NCI-H2029 treated with DMSO at 0.1 percent for 48 hours (cell line): Measurements from ENCODE around the gene HOXD4.

Experiments used
- DNase-seq: peaks from one replicate; lab custom pipeline; 2025; lab: John Stamatoyannopoulos, UW

The HOXD4 gene

DNA sequence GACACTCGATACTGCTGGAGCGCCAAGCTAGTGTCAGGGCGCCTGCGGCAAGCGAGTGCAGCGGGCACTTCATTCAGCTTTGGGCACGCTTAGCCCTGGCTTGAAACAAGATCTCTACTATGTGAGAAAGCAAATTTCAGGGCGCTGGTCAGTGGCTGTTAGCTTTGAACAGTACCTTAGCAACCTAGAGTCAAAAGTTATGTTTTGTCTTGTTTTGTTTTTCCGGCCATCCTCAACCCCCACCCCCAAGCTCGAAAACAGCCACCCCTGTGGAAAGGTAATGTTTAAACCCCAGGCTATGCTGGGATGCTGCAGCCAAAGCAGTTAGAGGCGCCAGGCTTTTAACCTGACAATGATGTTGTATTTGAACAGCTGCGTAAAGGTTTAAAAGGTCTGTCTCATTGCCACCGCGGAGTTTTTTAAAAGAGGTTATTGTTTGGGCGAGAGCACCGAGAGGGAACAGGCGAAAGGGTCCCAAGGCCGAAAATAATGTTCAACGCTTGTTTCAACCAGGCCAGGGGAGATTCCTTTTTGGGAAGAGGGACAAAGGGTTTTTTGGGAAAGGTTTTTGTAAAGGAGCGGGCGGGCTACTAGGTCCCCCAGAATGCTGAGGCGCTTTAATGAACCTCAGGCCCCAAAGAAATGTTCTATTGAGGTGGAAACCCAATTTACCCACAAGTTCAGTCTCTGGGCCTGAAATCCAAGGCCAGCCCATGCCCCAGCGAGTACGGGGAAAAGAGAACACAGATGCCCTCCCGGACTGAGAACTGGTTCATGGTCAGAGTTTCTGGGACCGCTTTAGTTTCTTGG lies 37.0 kb upstream of the HOXD4 start:
- DNase-seq = peak; percentile 85

DNA sequence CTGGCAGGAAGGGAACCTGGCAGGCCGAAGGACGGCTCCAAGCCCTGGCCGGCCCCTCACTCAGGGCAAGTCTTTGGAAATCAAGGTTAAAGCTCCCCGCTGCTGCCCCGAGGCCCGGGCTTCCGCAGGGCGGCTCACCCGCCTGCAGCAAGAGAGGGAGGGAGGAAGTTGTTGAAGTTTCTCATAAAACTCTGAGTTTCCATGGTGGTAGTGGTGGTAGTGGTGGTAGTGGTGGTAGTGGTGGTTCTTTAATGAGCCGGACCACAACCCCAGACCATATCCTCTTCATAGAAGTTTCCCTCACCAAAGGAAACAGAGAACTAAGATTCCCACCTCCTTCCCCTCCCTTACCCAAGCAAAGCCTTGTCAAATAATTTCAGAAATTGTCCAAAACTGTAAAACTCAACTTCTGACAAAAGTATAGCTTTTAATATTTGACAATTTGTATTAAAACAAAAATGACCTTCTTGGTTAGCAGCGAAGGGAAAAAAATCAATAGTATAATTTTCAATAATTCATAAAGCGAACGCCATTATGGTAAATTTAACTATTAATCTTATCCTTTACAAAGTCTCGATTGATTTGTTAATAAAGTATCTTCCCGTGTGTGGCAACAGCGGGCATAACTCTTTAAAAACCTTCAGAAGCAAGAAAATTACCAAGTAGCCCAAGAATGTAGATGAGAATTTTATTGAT lies 36.3 kb upstream of the HOXD4 start:
- no peak for DNase-seq

DNA sequence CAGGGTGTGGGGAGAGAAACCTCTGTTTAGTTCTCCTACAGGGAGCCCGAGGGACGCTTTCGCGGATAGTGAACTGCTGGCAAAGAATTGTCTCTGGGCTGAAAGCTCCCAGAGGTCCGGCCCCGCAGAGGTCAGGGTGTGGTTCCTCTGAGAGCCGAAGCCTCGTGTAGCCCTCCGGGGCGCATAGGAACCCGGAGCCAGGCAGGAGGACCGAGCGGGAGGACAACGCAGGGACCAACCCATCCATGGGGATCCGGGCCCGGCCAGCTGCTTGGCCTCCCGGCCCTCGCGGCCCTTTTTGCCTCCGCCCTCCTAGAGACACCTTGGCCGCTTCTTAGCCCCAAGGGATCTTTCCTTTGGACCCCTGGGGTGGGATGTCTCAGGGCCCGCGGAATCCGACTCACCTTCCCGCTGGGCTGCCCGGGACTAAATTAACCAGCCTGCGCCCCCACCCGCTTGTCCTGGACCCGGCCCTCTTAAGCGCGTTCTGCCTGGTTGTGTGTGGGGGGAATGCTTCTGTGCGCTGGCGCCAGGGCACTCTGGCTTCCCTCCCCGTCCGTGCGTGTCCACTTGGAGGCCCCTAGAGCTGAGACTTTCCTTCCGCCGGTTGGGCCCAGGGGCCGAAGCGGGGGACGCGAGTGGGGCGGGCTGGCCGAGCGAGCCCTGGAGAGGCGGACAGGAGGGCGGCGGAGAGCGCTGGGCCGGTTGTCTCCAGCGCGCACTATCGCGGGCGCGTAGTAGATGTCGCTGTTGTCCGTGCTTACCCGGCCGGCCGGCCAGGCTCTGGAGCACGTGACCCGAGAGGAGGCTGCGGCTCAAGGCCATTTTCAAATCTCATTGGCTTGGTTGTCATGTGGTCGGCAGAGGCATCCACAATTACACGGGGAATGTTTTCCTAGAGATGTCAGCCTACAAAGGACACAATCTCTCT lies 35.2 kb upstream of the HOXD4 start, which contains the start of gene HOXD10:
Gene HOXD10 (plus strand): TSS at position 896 of the 931 bp plus-strand sequence. CDS start 56 bp downstream, outside the sequence.
- no peak for DNase-seq

DNA sequence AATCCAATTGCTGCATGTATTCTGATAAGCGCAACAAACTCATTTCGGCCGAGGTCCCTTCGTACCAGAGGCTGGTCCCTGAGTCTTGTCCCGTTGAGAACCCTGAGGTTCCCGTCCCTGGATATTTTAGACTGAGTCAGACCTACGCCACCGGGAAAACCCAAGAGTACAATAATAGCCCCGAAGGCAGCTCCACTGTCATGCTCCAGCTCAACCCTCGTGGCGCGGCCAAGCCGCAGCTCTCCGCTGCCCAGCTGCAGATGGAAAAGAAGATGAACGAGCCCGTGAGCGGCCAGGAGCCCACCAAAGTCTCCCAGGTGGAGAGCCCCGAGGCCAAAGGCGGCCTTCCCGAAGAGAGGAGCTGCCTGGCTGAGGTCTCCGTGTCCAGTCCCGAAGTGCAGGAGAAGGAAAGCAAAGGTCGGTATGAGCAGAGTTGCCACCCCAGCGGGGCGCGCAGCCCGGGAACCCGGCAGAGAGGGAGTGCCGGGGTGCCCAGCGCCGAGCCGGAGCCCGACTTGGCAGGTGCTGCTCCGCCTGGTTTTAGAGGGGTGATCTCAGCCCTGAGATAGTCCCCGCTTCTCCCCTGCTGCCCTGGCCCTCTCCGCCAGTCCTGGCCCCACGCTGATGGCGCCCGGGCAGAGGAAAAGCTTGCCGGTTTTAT lies 34.1 kb upstream of the HOXD4 start:
- no peak for DNase-seq

DNA sequence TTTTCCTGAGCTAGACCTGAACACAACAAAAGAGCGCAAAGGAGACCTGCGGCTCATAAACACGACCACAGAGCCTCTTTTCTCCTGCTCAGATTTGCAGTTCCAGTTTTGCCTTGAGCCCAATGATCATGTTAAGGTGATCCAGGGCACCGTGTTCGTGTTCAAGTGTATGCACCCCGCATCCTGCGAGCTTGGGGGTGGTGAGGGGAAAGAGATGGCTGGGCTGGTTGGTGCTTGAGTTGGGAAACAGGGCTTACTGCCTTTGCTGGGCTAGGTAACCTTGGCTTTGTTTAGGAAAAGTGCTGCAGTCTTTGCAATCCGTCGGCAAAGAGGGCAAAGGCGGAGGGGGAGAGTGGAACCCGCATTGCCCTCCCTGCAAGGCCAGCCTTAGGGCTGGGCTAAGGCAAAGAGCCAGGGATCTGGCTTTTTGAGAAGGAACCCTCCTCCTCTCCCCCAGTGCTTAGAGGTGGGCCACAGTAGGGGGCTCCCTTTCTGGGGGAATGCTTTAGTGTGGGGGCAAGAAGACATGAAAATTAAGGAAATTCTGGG lies 33.5 kb upstream of the HOXD4 start:
- no peak for DNase-seq

DNA sequence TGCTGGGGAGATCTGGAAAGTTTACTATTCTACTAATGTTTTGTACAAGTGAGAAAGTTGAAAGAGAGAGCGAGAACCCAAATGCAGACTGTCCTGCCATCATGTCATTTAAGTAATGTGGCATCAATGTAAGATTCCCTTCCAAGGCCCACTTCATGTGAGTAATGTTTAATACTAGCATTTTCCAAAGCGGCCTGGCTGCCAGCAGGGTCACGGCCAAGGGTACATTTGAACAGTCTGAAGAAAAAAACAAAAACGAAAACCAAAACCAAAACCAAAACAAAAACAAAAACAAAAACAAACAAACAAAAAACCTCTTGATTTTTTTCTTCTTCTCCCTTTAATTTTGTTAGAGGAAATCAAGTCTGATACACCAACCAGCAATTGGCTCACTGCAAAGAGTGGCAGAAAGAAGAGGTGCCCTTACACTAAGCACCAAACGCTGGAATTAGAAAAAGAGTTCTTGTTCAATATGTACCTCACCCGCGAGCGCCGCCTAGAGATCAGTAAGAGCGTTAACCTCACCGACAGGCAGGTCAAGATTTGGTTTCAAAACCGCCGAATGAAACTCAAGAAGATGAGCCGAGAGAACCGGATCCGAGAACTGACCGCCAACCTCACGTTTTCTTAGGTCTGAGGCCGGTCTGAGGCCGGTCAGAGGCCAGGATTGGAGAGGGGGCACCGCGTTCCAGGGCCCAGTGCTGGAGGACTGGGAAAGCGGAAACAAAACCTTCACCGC lies 32.6 kb upstream of the HOXD4 start:
- peak; percentile 64 for DNase-seq

DNA sequence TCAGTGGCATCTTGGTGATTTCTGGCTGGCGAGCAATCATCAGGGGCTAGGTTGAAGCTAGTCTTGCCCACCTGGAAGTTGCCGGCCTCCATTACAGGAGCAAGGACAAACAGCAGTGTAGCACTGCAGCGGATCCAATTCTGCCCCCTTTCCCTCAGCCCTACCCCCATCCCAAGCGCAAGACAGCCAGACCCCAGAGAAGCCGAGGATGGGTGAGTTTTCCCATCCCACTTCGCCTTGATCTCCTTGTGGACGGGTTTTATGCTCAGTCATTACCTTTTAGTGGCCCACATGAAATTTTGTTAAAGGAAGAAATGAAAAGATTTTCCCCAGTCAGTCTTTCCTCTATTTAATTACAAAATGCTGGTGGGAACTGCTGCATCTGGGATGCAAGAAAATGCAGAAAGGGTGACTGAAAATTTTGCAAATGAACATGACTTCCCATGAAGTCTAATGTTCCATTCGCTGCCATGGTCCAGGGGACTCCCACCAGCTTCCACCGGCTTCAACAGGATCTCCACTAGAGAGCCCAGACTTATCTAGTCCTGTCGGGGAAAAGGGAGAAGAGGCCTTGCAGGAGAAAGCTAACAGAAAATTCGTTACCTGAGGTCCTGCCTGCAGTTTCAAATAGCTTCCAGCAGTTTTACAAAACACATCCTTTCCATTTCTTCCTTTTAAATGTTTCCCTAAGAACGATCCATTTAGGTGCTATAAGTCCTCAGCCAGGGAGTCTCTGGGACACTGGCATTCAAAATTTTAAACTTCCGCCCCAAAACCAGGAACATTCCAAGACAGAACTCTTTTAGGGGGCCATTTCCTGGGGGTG lies 30.8 kb upstream of the HOXD4 start:
- DNase-seq = no peak

DNA sequence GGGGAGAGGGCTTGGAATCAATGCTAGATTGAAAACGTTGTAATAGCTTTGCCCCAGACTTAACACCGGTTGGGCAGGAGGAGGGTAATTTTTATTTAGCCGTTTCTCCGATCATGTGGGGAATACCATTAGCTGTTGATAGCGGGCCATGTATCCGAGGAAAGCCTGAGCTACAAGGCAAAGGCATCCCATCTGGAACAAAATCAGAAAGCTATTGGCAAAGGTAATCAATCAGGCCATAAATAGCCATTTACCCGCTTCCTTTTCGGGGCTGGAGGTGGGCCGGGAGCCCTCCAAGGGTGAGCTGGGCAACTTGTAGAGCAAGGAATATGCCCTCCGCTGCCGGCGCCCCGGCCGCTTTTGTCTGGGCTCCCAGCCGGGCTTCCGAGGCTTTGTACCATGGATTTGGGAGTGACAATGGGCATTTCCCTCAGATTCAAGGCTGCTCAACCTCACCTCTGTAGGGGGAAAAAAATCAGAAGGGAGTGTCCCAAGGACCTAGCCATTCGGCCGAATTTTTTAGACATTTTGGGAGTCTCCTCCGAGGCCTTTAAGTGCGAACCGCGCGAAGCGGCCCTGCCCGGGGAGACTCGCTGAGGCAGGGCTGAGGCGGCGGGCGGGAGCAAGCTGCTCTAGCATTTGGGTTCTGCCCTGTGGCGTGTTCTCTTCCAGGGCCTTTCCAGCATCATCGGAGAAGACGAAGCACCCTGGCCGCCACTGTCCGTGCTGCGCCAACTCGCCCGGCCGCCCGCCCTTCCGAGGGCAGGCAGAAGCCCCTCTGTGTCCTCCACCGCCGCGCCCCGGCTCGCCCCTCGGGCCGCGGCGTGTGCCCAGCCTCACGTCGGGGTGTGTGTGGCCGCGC lies 29.9 kb upstream of the HOXD4 start:
- no peak for DNase-seq

DNA sequence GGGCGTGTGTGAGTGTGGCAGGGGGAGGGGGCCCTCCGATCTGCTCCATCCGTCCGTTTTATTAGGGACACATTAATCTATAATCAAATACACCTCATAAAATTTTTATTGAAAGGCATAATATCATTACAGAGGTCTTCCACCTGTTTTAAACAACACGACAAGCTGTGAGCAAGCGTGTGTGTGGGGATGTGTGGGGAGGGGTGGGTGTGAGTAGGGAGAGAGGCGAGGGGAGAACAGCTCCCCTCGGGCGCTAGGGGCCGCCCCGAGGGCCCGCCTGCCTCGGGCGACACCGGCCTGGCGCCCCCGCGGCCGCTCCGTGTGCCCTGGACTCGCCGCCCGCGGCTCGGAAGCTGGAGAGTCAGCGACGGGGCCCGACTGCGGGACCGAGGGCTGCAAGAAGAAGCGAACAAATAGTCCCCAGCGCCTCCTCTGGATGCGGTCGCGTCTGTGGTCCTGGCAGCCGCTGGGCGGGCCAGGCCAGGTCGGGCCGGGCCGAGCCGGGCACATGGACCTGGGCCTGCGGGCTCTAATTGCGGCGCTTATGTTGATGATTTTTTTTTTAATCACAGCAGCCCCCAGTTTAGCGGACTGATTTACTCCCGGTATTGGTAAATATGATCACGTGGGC lies 29.2 kb upstream of the HOXD4 start:
- no peak for DNase-seq

DNA sequence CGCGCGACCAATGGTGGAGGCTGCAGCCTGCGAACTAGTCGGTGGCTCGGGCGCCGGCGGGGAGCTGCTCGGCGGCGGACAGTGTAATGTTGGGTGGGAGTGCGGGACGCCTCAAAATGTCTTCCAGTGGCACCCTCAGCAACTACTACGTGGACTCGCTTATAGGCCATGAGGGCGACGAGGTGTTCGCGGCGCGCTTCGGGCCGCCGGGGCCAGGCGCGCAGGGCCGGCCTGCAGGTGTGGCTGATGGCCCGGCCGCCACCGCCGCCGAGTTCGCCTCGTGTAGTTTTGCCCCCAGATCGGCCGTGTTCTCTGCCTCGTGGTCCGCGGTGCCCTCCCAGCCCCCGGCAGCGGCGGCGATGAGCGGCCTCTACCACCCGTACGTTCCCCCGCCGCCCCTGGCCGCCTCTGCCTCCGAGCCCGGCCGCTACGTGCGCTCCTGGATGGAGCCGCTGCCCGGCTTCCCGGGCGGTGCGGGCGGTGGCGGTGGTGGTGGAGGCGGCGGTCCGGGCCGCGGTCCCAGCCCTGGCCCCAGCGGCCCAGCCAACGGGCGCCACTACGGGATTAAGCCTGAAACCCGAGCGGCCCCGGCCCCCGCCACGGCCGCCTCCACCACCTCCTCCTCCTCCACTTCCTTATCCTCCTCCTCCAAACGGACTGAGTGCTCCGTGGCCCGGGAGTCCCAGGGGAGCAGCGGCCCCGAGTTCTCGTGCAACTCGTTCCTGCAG lies 28.5 kb upstream of the HOXD4 start, which contains the start of gene HOXD9:
Gene HOXD9 (plus strand): TSS at position 37 of the 728 bp plus-strand sequence. CDS start 50 bp downstream, at position 87.
- DNase-seq = no peak

DNA sequence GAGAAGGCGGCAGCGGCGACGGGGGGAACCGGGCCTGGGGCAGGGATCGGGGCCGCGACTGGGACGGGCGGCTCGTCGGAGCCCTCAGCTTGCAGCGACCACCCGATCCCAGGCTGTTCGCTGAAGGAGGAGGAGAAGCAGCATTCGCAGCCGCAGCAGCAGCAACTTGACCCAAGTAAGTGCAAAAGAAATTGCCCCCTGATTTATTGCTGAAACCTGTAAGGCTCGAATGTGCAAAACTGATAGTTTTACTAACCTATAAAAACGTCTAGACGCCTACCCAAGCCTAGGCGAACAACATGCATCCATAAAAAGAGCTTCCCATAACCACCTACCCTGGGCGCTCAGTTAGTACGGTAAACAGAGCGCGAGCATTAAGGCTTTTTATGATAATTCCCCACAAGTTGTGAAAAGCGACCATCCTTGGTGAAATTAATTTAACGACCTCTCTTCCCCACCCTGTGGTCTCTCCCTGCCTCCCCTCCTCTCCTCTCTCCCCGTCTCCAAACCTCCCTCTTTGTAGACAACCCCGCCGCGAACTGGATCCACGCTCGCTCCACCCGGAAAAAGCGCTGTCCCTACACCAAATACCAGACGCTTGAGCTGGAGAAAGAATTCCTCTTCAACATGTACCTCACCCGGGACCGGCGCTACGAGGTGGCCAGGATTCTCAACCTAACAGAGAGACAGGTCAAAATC lies 27.8 kb upstream of the HOXD4 start:
- DNase-seq = no peak

DNA sequence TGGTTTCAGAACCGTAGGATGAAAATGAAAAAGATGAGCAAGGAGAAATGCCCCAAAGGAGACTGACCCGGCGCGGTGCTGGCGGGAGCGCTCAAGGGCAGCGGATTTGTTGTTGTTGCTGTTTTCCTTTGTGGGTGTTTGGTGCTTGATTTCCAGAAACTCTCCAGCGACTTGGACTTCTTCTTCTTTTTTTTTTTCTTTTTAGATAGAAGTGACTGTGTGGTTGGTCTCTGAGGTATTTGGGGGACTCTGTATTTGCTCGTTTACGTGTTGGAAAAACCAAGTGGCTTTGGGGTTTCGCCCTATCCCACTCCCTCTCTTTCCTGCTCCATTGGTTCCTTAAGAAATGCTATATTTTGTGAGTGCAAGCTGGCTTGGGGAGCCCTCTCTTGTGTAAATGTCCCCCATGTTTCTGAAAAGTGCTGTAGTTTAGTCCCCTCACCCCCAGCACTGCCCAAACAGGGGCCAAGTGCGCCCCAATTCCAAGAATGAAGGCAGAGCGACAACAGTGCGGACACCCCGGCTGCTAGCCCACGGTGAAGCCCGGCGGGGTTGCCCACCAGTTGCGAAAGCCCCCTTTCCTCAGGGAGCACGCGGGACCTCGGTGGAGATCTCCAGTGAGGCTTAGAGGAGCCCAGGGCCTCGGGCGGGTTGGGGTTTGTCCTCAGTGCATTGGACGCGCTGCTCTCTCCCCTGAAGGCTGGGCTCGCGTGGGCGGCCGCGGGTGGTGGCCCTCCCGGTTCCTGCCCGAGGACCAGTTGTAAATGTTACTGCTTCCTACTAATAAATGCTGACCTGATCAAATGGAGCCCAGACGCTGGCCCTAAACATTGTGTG lies 27.0 kb upstream of the HOXD4 start:
- no peak for DNase-seq

DNA sequence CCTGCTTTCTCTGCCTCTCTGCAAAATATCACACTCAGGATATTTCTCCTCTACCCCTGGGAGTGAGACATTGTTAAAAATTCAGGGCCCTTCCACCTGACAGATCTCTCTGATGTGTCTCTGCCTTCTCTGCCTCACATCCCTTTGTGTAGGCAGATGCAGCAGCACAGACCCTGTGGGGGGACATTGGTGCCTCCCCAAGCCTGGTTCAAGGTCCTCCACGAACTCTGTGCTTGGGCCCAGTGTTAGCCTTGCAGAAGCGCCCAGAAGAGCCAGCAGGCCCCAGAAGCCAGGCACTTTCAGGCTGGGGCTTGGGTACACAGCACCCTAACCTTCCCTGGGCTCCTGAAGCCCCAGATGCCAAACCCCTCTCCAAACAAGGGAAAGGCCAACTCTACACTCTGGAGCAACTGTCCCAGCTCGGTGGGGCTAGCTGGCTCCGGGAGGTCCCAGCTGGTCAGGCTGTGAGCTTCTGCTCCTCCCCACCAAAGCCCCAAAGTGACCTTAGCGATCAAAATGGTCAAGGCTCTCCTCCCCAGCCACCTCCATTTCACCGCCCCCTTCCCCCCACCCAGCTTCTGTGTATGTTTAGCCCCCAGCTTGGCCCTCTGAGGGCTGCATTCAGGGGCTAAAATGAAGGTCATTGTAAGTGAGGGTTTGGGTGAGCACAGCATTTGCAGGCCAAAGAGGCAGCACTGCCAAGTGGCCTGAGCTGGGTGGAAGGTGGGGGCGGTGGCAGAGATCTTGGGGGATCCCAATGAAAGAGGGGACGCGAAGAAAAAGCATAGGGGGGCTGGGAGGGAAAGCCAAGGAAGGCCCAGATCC lies 26.2 kb upstream of the HOXD4 start:
- DNase-seq = no peak

DNA sequence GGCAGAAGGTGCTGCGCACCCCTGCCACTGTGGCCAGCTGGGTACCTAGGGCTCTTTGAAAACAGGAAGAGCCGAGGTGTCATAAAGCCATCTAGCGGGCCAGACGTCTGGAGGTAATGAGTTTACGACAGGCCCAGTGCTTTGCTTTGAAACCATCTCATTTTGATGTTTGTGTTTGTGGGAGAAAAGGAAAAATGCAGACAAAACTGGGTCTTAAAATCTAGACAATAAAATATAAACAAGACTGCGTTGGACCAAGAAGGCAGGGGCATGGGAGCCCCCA lies 25.6 kb upstream of the HOXD4 start:
- DNase-seq = no peak
